Globus pallidus (tissue), 1 donor: Measurements from ENCODE around the gene OGDH.

Experiments used
- DNase-seq: peaks from one replicate; pipeline ENCODE4 v3.0.0-alpha.2; 2015; ENCODE audit warnings: low spot score

OGDH gene

DNA sequence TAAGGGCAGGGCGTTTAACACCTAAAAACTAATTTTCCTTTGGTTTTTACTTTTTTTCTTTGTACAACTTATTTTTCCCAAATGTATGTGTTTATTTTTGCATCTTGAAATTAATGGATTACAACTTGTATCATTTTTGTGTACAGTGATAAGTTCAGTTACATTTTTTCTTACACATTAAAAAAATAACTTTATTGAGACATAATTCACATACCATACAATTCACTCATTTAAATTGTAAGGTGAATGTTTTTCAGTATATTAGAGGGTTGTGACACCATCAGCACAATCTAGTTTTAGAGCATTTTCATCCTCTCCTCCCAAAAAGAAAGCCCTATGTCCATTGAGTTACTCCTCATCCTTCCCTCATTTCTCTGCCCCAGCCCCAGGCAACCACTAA, 11.6 kb downstream of the OGDH start:
- DNase-seq, result no peak

GRCh38 chr7:44618753-44619152, 12.3 kb downstream of the OGDH start:
- no peak for DNase-seq

- DNase-seq, result no peak
Observed at GRCh38 chr7:44621034-44621749, 14.8 kb downstream of the OGDH start.

DNA sequence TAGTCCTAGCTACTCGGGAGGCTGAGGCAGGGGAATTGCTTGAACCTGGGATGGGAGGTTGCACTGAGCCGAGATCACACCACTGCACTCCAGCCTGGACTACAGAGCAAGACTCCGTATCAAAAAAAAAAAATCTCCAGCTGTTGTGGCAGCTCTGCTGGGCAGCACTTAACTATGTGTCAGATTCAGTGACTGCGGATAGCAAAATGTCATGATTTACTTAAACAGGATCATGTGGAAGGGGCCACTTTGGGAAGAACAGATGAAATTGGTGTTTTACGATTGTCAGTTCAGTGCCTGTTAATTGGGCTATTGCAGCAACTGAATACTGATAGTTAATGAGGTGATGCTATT, 15.3 kb downstream of the OGDH start:
- DNase-seq, result no peak

GRCh38 chr7:44622342-44623151, 16.1 kb downstream of the OGDH start:
- no peak for DNase-seq

- no peak for DNase-seq
Observed at GRCh38 chr7:44624318-44624717, 17.9 kb downstream of the OGDH start.

DNA sequence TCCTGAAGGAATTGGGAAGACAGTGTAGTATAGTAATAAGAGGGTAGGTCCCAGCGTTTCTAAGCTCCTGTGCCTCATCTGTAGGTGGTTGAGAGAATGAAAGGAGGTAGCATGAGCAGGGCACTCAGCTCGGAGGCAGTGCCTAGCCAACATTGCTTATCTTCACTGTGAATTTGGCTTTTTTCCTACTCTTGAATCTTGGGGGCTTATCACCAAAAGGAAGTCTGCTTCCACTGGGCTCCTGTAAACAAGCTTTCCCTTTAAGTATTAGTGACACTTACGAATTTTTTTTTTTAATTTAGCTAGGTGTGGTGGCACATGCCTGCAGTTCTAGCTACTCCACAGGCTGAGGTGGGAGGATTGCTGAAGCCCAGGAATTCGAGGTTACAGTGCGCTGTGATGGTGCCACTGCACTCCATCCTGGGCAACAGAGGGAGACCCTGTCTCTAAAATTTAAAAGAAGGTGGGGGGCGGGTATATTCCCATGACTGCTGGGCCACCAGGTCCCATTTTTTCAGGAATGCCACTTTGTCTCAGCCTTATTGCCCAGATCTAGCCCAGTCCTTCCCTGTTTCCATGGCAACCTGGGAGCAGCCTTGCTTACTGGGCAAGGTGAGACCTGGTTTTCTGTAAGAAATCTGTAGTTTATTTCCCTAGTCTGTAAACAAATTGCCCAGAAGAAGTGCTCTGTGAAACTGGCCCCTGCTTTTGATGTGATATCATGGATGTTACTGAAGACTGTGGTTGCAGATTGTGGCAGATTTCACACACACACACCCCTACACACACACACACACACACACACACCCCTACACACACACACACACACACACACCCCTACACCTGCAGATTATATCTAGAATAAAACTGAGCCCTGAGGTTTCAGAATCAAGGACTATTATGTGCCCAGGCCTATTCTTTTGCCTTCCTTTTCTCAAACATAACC, 19.4 kb downstream of the OGDH start:
- DNase-seq, result no peak

DNA sequence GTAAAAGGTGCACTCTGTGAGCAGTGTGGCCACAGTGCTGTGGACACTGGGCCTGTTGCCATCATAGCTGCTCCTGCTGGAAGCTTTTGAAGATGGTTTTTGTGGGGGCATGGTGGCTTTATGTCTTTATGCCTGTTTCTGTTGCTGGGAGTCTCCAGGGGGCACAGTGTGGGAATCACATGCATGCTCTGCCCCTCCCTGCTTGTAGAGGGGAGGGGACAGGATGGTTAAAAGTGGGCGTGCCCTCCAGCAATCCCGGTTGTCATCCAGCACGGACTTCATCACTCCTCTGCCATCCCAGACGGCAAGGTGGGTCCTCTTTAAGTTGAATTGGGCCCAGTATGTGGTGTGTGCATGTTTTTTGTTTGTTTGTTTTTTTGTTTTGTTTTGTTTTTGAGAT, 20.2 kb downstream of the OGDH start:
- DNase-seq, result no peak

- DNase-seq, result no peak
Observed at GRCh38 chr7:44629829-44630522, 23.5 kb downstream of the OGDH start.

DNA sequence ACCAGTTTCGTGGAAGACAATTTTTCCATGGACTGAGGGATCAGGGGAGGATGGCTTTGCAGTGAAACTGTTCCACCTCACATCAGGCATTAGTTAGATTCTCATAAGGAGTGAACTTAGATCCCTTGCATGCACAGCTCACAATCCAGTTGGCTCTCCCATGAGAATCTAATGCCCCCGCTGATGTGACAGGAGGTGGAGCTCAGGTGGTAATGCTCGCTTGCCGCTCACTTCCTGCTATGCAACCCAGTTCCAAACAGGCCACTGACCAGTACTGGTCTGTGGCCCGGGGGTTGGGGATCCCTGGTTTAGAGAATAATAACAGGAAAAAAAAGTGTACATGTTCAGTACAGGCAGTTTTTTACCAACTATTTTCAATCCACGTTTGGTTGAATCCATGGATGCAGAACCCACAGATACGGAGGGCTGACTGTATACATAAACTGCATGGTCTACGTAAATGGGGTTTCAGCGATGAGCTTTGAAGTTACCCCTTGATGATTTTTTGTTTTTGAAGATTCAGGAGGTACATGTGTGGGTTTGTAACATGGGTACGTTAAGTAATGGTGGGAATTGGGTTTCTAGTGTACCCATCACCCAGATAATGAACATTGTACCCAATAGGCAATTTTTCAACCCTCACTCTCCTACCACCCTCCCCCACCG, 24.5 kb downstream of the OGDH start:
- DNase-seq, result no peak

- DNase-seq, result no peak
Observed at GRCh38 chr7:44631458-44632115, 25.2 kb downstream of the OGDH start.

DNA sequence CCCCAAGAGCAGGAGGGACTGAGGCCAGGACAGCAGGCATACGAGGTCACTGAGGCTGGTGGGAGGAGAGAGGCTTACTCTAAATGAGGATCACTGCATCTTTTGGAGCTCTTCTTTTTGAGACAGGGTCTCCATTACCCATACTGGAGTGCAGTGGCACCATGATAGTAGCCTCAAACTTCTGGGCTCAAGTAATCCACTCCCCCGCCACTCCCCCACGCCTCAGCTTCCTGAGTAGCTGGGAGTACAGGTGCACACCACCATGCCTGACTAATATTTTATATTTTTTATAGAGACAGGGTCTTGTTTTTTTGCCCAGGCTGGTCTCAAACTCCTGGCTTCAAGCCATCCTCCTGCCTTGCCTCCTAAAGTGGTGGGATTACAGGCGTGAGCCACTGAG, 25.8 kb downstream of the OGDH start:
- no peak for DNase-seq

DNA sequence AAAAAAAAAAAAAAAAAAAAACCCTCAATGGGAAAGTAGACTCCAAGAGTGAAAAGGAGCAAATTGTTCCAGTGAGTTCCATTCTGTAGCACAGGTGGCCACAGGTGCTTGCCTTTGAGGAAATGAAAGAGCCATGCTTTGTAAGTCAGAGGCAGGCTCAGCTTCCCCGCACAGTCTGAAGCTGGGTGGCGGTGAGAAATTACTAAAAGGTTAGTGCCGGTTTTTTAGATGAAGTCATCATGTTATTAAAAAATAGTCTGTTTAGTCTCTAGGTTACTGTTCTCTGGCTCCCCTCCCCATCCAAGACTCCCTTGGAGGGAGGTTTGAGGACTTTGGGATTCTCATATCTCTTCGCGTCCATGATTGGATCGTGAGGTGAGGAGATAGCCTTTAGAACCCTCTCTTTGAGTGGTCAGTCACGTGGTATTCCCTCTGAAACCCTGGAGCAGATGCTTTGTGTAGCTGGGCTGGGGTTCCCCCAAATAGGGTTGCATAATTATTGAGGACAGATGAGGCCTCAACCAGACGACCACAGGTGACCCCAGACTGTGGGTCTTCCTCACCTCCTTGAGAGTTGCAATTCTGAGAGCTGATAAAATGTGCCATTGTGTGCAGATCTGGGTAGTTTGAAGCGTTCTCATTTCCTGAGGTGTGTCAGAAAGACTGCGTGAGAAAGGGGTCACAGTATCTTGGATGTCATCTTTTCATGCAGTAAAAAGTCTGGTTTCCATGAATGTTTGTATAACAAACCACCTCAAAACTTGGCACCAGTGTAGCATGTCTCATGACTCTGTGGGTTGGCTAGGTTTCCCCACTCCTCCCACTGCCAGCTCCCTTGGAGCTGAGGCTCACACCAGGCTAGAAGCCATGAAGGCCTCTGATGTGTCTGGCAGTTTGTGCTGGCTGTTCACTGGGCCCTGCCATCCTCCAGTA, 27.1 kb downstream of the OGDH start:
- peak; percentile 52 for DNase-seq

DNA sequence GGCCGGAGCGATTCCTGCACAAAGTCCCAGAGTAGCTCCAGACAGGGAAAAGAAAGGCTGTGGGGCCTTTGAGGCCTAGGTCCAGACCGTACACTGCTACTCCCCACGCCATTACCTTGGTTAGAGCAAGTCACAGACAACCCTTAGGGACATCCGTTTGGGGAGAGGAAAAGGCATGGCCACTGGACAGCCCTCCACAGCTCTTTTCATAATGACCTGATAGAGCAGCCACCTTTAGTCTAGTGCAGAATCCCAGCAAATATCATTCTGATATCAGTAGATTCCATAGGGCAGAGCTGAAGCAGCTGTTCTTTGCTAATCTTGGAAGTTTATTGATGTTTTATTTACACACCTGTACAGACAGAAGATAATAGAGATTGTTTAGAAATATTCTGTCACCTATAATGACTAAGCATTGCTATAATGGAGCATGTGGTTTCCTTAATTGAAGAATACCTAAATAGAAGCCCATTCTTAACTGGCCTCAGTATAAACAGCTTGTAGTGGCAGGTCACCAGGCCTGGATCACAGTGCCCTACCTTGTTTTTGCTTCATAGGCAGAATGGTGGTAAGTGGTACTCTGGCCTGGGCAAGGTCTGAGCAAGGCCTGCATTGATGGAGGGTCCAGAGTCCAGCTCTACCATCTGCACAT, 27.9 kb downstream of the OGDH start:
- no peak for DNase-seq

GRCh38 chr7:44634839-44635591, 28.6 kb downstream of the OGDH start:
- DNase-seq, result peak; percentile 59

GRCh38 chr7:44636041-44636584, 29.7 kb downstream of the OGDH start:
- DNase-seq, result no peak

DNA sequence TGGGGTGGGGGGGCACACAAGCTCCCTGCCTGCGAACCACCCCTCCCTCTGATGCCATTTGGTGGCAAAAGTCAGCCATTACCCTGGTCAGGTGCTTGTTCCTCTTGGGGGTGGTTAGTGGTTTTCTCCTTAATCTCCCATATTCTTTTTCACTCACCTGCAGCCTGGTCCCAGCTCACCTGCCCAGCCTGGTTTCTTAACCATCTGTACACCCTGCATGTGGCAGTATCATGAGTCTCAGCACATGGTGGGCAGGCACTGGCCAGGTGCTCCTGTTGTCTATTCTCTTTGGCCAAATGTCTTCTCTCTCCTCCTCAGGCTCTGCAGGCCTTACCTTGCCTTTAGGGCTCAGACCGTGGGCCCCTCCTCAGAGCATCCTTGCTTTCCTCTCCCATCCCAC, 30.5 kb downstream of the OGDH start:
- no peak for DNase-seq
